Skin epidermis (tissue), 12 donors: ENCODE results near the gene PHLDB3.
"Not testable (repeated sequence)": the region's sequence is repeated elsewhere in the genome, so short reads cannot be mapped to it uniquely, and the experiment has no call there.

Source experiments
- H3K27ac ChIP-seq, 21 experiments: fragments of 200-600 bp; sonication (generic) in 11 of 21; one replicate each; pipeline ENCODE4 v1.5.0; 2020; ENCODE audit warnings: mild to moderate bottlenecking in 3 of 21, inconsistent platforms in 2 of 21, moderate library complexity in 2 of 21
- H3K4me3 ChIP-seq, 7 experiments: fragments of 200-600 bp; sonication (generic) in 2 of 7; one replicate each; pipeline ENCODE4 v1.5.0; 2020; ENCODE audit warnings: inconsistent platforms in 2 of 7, mild to moderate bottlenecking in 2 of 7, moderate library complexity in 1 of 7

Gene PHLDB3

GRCh38 chr19:43460362-43461016, 44.1 kb downstream of the PHLDB3 start:
- H3K27ac ChIP-seq: no peak overlapping the region
- H3K4me3 ChIP-seq: no peak overlapping the region

GRCh38 chr19:43457809-43458208, 46.7 kb downstream of the PHLDB3 start:
- Histone ChIP-seq H3K4me3 (no peak overlapping the region), H3K27ac (peak overlapping the region in 1 of 21 experiments; percentile 26)

GRCh38 chr19:43455321-43456113, 49.0 kb downstream of the PHLDB3 start:
- no peak overlapping the region for H3K4me3 ChIP-seq

GRCh38 chr19:43454031-43454430, 50.5 kb downstream of the PHLDB3 start:
- no peak overlapping the region for H3K4me3 ChIP-seq

More at GRCh38 chr19:43455321-43456113, 49.0 kb downstream of the PHLDB3 start:
- peak overlapping the region in 18 of 21 experiments; percentile 8 to 71 (median 50) for H3K27ac ChIP-seq

GRCh38 chr19:43452582-43452981, 52.0 kb downstream of the PHLDB3 start:
- H3K27ac ChIP-seq: peak overlapping the region in 4 of 21 experiments; percentile 22 to 31 (median 24)

More at GRCh38 chr19:43454031-43454430, 50.5 kb downstream of the PHLDB3 start:
- no peak overlapping the region for H3K27ac ChIP-seq

GRCh38 chr19:43450545-43450997, 54.0 kb downstream of the PHLDB3 start:
- Histone ChIP-seq H3K27ac (peak overlapping the region in 17 of 21 experiments; percentile 7 to 78 (median 48)), H3K4me3 (no peak overlapping the region)

More at GRCh38 chr19:43452582-43452981, 52.0 kb downstream of the PHLDB3 start:
- H3K4me3 ChIP-seq: no peak overlapping the region

GRCh38 chr19:43447655-43448054, 56.9 kb downstream of the PHLDB3 start:
- no peak overlapping the region for H3K4me3 ChIP-seq
- peak overlapping the region in 1 of 21 experiments; percentile 11 for H3K27ac ChIP-seq

- no peak overlapping the region for H3K4me3 ChIP-seq
- H3K27ac ChIP-seq: peak overlapping the region in 1 of 21 experiments; percentile 11
Observed at GRCh38 chr19:43446746-43447489, 57.6 kb downstream of the PHLDB3 start.

- Histone ChIP-seq H3K4me3 (no peak overlapping the region), H3K27ac (no peak overlapping the region)
Observed at GRCh38 chr19:43445426-43445825, 59.1 kb downstream of the PHLDB3 start.

GRCh38 chr19:43444531-43445287, 59.8 kb downstream of the PHLDB3 start:
- H3K27ac ChIP-seq: no peak overlapping the region
- no peak overlapping the region for H3K4me3 ChIP-seq

GRCh38 chr19:43444091-43444490, 60.5 kb downstream of the PHLDB3 start:
- not testable (repeated sequence) for H3K4me3 ChIP-seq, H3K27ac ChIP-seq

GRCh38 chr19:43441716-43442115, 62.8 kb downstream of the PHLDB3 start:
- Histone ChIP-seq H3K27ac (no peak overlapping the region), H3K4me3 (no peak overlapping the region)

- Histone ChIP-seq H3K27ac (peak overlapping the region in 11 of 21 experiments; percentile 4 to 92 (median 60)), H3K4me3 (no peak overlapping the region)
Observed at GRCh38 chr19:43439709-43440063, 64.9 kb downstream of the PHLDB3 start.

GRCh38 chr19:43439032-43439708, 65.4 kb downstream of the PHLDB3 start:
- H3K4me3 ChIP-seq: no peak overlapping the region
- peak overlapping the region in 20 of 21 experiments; percentile 4 to 92 (median 68) for H3K27ac ChIP-seq

- H3K4me3 ChIP-seq: no peak overlapping the region
- peak overlapping the region in 20 of 21 experiments; percentile 1 to 92 (median 68) for H3K27ac ChIP-seq
Observed at GRCh38 chr19:43438291-43439031, 66.1 kb downstream of the PHLDB3 start.

- Histone ChIP-seq H3K27ac (peak overlapping the region in 17 of 21 experiments; percentile 1 to 92 (median 70)), H3K4me3 (no peak overlapping the region)
Observed at GRCh38 chr19:43437712-43438111, 66.8 kb downstream of the PHLDB3 start.

GRCh38 chr19:43437284-43437683, 67.3 kb downstream of the PHLDB3 start:
- not testable (repeated sequence) for H3K4me3 ChIP-seq
- peak overlapping the region in 9 of 21 experiments; percentile 7 to 92 (median 78) for H3K27ac ChIP-seq

GRCh38 chr19:43435775-43436174, 68.8 kb downstream of the PHLDB3 start:
- no peak overlapping the region for H3K27ac ChIP-seq

More at GRCh38 chr19:43435775-43436174, 68.8 kb downstream of the PHLDB3 start:
- no peak overlapping the region for H3K4me3 ChIP-seq
